HG03469 (cell line): Measurements from ENCODE around the gene IQCM.

Experiments used
- ATAC-seq: cut with Tn5 transposase; IDR thresholded peaks from one replicate; pipeline ENCODE4 v1.9.1; 2021; ENCODE audit warnings: mild to moderate bottlenecking, moderate library complexity, moderate number of reproducible peaks; ENCODE audit not compliant: unreplicated experiment

The IQCM gene

GRCh38 chr4:149815743-149816142 is at the start of gene IQCM:
IQCM (minus strand) TSS chr4:149815843; CDS start chr4:149742691, 73,152 bp downstream.
- no peak for ATAC-seq

GRCh38 chr4:149857446-149857845 is 41.8 kb upstream of the IQCM start:
- ATAC-seq: no peak

- ATAC-seq: no peak
These were observed 30.1 kb upstream of the IQCM start for GRCh38 chr4:149845743-149846142.

- no peak for ATAC-seq
These were observed 26.0 kb upstream of the IQCM start for GRCh38 chr4:149841686-149842085.

GRCh38 chr4:149838036-149838435 is 22.4 kb upstream of the IQCM start:
- no peak for ATAC-seq

- no peak for ATAC-seq
These were observed 20.9 kb upstream of the IQCM start for GRCh38 chr4:149836546-149836945.

- no peak for ATAC-seq
These were observed 19.6 kb upstream of the IQCM start for GRCh38 chr4:149835280-149835679.

- ATAC-seq: no peak
These were observed 16.1 kb upstream of the IQCM start for GRCh38 chr4:149831656-149832208.

- no peak for ATAC-seq
These were observed 15.2 kb upstream of the IQCM start for GRCh38 chr4:149830823-149831222.

- ATAC-seq: no peak
These were observed 9.7 kb upstream of the IQCM start for GRCh38 chr4:149825336-149825735.

- no peak for ATAC-seq
These were observed 8.2 kb upstream of the IQCM start for GRCh38 chr4:149823769-149824221.

GRCh38 chr4:149801416-149801815 is 14.2 kb downstream of the IQCM start:
- no peak for ATAC-seq

- ATAC-seq: no peak
These were observed 16.1 kb downstream of the IQCM start for GRCh38 chr4:149799546-149799945.

GRCh38 chr4:149796381-149796780 is 19.3 kb downstream of the IQCM start:
- no peak for ATAC-seq

- ATAC-seq: no peak
These were observed 20.4 kb downstream of the IQCM start for GRCh38 chr4:149795256-149795655.

GRCh38 chr4:149794352-149794751 is 21.3 kb downstream of the IQCM start:
- no peak for ATAC-seq

- no peak for ATAC-seq
These were observed 22.2 kb downstream of the IQCM start for GRCh38 chr4:149793459-149793858.

GRCh38 chr4:149791851-149792250 is 23.8 kb downstream of the IQCM start:
- ATAC-seq: no peak

GRCh38 chr4:149790172-149790907 is 25.3 kb downstream of the IQCM start:
- no peak for ATAC-seq

GRCh38 chr4:149788300-149788699 is 27.3 kb downstream of the IQCM start:
- ATAC-seq: no peak

- ATAC-seq: no peak
These were observed 29.8 kb downstream of the IQCM start for GRCh38 chr4:149785696-149786431.

GRCh38 chr4:149784018-149784417 is 31.6 kb downstream of the IQCM start:
- no peak for ATAC-seq
